ENCODE data around the gene TMEM179.

The TMEM179 gene

DNA sequence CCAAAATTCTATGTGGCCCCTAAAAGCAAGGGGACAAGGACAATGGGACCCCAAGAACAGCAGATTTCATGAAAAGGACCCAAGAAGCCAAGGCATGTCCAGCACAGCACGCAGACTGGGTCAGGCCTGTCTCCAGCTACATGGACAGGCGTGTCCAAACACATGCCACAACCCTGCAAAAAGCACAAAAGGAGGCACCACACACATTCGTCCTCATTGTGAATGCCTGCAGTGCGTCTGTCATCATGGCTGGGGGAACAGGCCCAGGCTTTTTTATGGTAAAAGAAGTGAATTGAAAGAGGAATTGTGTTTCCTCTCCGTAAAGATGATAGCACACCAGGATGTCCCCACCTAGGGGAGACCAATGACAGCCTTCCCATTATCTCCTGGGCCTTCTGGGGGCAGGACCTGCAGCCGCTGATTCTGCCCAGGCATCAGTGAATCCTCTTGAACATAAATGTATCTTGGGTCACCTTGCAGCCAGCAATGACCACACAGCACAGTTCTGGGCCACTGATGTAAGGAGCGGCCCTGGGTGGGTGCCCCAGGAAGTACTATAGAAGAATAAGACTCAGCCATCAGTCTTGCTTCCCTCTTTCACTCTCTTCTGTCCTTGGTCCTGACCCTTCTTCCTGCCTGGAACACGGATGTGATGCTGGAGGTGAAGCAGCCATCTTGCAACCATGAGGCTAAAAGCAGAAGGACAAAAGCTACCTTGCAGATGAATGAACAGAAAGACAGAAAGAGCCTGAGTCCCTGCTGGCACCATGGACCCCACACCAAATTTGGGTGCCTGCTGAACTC lies 54.8 kb downstream of the TMEM179 start:
- H3K4me3 ChIP-seq (ENCODE audit: low read length), result no peak overlapping the region
- TF ChIP-seq ZNF274 (IDR thresholded peaks at IDR 0.05; ENCODE audit: low read depth, low read length), result no peak

DNA sequence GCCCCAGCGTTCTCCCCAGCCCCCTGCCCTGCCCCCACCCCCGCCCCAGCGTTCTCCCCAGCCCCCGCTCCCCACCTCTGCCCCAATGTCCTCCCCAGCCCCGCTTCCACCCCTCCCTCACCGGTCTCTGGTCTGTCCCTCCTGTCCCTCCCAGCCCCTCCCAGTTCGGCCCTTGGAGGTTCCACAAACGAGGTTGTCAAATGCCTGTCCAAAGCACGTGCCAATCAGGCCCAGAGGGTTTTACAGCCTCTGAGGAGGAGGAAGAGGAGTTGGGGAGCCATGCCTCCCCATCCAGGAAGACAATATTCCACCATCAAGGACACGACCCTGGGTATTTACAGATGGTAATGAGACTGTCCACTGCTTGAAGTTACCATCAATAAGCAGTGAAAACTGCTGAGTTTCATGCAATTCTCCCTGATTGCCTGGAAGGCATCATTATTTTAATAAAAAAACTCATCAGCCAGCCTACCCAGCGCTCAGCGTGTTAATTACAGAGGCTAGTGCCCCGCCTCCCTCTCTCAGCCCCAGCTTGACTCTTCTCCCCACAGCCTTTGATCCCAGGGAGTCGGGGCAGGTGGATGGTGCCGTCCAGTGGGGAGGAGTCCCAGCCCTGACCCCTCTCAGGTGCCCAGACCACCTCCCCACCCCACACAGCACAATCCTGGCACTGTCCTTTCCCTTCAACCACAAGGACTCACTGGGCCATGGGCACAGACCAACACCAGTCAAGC lies 55.6 kb downstream of the TMEM179 start:
- H3K4me3 ChIP-seq (ENCODE audit: low read length), result no peak overlapping the region
- TF ChIP-seq ZNF274 (IDR thresholded peaks at IDR 0.05; ENCODE audit: low read depth, low read length), result no peak

DNA sequence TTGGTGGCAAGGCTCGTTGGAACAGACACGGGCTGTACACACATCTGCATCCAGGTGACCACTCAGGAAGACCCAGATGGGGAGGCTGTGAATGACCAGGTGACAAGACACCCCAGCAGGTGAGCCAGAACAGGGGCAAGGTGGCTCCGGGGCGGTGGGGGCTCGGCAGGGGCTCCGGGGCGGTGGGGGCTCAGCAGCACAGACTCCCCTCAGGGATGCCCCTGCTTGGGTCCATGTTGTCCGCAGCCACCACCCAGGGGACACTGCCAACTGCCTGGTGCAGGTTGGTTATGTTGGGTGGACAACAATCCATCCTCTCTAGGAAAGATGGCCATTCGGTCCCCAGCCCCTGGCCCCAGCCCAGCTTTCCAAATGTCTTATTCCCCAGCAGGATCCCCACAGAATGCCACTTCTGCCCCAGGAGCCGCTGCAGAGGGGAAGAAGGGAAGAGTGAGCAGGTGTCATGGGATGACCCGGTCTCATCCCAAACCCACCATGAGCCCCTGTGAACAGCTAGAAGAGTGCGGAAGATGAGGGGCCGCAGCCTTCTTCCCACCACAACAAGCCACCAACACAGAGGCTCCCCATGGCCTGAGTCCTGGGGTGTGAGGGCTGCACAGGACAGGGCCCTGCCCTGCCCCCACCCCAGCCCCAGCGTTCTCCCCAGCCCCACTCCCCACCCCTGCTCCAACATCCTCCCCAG lies 56.4 kb downstream of the TMEM179 start:
- H3K4me3 ChIP-seq (ENCODE audit: low read length), result no peak overlapping the region
- TF ChIP-seq ZNF274 (IDR thresholded peaks at IDR 0.05; ENCODE audit: low read depth, low read length), result no peak

DNA sequence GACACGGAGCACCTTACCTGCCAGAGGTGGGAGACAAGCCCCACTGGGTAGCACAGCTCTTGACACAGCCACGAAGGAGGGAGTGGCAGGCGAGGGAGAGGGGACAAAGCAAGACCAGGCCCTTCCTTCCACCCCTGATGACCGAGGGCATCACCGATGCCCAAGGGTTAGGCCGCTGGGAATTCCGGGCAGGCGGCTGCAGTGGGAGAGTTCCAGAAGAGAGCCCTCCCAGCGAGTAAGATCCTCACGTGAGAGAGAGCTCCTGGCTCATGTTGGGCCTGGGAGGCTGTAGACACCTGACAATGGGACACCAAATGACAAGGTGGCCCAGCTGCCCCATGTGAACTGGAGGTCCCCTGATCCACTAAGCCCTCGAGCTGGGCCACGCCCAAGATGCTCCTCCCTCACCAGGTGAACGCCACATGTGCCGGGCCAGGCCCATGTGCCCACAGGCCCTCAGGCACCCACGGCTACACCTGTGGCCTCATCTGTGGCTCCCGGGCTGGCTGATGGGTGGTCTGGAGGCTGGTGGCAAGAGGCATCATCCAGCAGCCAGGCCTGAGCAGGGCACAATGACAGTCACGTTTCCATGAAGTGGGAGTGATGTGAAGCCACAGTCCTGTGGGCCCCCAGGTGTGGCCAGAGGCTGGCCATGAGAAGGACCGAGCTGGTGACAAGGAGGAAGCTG lies 57.1 kb downstream of the TMEM179 start:
- no peak overlapping the region for H3K4me3 ChIP-seq (ENCODE audit: low read length)
- no peak for TF ChIP-seq ZNF274 (IDR thresholded peaks at IDR 0.05; ENCODE audit: low read depth, low read length)

DNA sequence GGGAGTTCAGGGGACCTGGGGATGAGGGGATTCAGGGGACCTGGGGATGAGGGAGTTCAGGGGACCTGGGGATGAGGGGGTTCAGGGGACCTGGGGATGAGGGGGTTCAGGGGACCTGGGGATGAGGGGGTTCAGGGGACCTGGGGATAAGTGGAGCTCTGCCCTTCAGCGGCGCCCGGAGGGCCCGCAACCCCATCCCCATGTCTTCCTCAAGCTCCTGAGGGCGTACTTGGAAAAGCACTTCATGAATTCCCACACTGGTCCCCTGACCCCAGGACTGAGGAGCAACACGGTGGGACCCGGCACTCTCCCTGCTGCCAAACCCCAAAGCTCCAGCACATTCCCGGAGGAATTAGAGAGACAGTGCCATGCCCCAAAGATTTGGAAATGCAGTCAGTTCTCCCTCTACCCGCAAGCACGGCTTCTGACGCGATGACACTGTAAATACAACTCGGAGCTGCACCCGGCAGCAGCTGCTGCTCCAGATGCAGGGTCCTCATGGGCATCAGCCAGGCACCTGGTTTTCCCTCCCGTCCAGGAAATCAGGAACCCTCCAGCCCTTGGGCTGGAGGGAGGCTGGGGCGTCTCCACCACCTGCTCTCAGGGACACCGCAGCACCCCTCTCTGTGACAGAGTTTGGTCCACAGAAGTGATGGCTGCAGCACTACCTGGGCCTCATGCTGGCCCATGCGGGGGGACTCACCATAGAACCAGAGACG lies 57.8 kb downstream of the TMEM179 start:
- no peak overlapping the region for H3K4me3 ChIP-seq (ENCODE audit: low read length)
- no peak for TF ChIP-seq ZNF274 (IDR thresholded peaks at IDR 0.05; ENCODE audit: low read depth, low read length)

DNA sequence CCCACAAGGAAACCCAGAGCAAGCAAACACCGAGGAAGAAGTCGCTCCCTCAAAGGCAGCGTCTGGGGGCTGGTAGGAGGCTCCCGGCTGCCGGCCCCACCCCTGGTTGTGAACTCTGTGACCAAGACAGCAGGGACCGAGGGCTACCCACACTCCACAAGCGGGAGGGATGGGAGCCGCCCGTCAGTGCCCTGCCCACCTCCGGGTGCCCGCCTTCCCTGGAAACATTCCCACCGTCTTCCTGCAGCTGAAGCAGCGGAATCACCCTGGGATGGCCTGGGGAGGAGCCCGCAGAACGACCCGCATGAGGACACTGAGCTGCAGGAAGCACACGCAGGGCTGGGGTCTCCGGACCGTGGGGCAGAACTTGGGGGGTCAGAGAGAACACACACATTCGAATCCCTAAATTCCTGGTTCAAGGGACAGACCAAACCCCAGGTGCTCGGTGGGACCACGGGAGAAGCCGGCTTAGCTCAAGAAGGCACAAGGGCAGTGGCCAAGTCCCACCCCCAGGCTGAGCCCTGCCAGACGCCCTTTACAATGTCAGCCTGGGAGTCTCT lies 58.5 kb downstream of the TMEM179 start:
- H3K4me3 ChIP-seq (ENCODE audit: low read length), result no peak overlapping the region
- no peak for TF ChIP-seq ZNF274 (IDR thresholded peaks at IDR 0.05; ENCODE audit: low read depth, low read length)

DNA sequence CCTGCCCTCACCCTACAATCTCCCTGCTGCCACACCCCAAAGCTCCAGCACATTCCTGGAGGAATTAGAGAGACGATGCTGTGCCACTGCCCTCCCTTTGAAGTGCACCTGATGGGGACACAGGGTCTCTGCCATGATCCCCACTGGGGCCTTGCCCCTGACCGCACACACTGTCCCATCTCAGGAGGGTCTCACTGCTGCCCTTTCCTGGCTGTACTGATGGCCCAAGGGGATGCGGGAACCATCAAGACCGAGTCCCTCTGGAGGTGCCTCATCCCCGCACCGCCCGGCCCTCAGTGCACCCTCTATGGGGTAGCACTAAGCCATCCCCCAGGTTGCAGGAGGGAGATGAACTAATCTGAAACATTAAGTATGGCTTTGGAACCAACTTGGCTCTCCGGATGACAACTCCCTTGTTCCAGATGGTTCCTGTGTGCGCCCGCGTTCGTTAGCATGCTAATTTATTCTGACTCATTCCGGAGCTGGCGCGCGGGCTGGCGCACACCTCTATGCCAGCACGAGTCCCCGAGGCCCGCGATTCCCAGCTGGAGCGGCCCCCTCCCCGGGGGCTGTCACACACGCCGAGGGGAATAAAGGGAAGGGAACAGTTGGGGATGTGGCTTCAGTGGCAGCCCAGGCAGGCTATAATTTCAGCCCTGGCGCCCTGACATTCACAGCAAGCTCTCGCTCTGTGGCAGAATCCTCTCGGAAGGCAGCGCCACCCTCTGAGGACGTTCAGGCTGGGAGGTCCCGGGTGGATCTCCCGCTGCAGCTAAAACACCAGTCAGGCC lies 59.2 kb downstream of the TMEM179 start:
- no peak overlapping the region for H3K4me3 ChIP-seq (ENCODE audit: low read length)
- no peak for TF ChIP-seq ZNF274 (IDR thresholded peaks at IDR 0.05; ENCODE audit: low read depth, low read length)

DNA sequence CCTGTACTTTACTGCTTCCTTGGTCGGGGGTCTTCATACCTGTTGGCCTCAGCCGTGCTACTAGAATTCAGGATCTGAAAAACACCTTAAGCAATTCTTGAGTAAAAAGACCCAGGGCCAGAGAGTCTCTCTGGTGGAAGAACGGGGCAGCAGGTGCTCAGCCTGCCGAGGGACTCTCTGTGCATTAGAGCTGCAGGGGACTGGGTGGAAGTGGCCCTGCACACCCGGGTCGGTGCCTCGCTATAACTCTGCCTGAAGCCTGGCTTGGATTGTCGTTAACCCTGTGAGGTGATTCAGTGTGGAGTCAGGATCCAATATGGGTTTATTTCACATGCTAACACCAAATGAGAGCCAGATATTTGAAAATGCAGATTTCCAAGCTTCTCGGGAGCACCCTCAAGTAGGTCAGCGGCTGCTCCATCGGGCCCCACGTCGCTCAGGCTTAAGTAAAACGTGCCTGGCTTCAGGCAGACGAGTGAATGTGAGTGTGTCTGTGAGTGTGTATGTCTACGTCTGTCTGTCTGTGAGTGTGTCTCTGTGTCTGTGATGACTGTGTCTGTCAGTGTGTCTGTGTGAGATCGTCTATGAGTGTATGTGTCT lies 60.1 kb downstream of the TMEM179 start:
- no peak for TF ChIP-seq ZNF274 (IDR thresholded peaks at IDR 0.05; ENCODE audit: low read depth, low read length)
- no peak overlapping the region for H3K4me3 ChIP-seq (ENCODE audit: low read length)

DNA sequence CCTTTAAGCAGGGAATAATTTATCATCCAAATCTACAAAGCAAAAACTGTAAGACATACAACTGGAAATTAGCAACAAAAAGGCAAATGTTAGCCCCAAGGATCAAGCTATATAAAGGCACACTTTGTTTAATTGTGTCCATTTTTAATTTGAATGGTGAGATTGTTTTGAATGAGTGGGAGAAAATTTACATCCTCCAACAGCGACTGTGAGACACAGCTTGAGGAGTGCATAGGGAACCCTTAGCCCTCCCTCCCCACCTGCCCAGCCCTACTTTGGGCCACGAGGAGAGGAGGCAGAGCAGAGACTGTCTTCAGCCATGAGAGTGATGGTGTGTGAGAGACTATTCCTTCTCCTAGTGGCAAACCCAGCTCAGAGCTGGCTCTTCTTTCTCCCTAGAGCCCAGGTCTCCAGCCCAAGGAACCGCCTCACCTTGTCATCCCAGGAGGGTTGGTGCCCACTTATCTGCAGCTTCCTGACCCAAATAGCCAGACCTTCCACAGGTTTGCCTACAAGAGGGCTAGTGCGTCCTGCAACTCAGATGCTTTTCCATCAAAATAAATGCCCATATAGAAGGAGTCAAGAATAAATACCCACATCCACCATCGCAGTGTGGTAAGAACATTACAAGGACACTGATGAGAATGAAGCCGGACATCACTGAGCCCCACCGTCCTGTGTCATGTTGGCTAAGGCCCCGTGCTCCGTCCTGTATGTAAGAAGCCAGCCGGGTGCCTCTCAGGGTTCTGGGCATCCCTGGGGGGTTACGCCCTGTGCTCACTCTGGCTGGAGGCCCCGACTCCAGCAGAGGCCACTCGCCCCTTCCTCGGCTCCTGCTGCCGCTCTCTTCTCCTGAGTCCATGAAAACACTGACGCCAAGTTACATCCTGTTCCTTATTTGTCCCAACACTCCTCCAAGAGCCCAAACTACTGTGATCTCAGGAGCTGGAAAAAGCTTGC lies 61.4 kb downstream of the TMEM179 start:
- no peak overlapping the region for H3K4me3 ChIP-seq (ENCODE audit: low read length)
- no peak for TF ChIP-seq ZNF274 (IDR thresholded peaks at IDR 0.05; ENCODE audit: low read depth, low read length)

DNA sequence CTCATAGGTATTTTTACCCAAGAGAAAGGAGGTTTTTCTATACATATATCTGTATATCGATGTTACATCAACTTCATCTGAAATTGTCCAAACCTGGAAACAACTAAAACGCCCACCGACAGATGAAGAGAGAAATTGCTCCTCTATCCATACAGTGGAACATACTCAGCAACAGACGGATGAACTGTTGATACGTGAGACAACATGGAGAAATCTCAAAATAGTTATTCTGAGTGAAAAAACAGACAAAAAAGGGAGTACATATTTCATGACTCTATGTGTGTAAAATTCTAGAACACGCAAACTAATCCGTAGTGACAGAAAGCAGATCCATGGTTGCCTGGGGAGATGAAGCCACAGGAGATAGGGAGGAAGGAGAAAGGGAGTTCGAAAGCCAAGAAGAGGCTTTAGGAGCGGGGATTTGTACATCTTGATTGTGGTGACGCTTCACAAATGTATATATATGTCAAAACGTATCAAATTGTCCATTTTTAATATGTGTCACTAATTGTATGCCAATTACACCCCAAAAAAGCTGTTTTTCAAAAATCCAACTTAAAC lies 62.6 kb downstream of the TMEM179 start:
- no peak for TF ChIP-seq ZNF274 (IDR thresholded peaks at IDR 0.05; ENCODE audit: low read depth, low read length)
- H3K4me3 ChIP-seq (ENCODE audit: low read length), result no peak overlapping the region

Data from GM08714 (cell line).